Measurements from ENCODE around the gene MOB2. TPM values are rescaled to one million over a fixed set of nuclear protein-coding genes. Genes with fewer than 3 reads are reported as not detected.

MOB2 gene
- total RNA-seq, 1 donor from 2014 or later, result 38.2 TPM

- Histone ChIP-seq H3K27me3 (ENCODE audit: control insufficient read depth, insufficient read depth, low read length) (no peaks in the 10 kb centered on the region), H3K36me3 (ENCODE audit: control insufficient read depth, insufficient read depth, low read length) (no peaks in the 10 kb centered on the region), H3K4me3 (ENCODE audit: low read depth, low read length) (no peak overlapping the region)
- no peak for DNase-seq (ENCODE audit: low read depth)
- FAIRE-seq, result no peak
- no peak for TF ChIP-seq CTCF (IDR thresholded peaks at IDR 0.05; ENCODE audit: insufficient read depth, low read length, severe bottlenecking)
Measured at GRCh38 chr11:1443737-1444136, 42.8 kb downstream of the MOB2 start.

- no peaks in the 10 kb centered on the region for H3K36me3 ChIP-seq (ENCODE audit: control insufficient read depth, insufficient read depth, low read length)
- H3K4me3 ChIP-seq (ENCODE audit: low read depth, low read length), result no peak overlapping the region
- no peaks in the 10 kb centered on the region for H3K27me3 ChIP-seq (ENCODE audit: control insufficient read depth, insufficient read depth, low read length)
- TF ChIP-seq CTCF (IDR thresholded peaks at IDR 0.05; ENCODE audit: insufficient read depth, low read length, severe bottlenecking), result no peak
- DNase-seq (ENCODE audit: low read depth) (no peak), FAIRE-seq (no peak)
Measured at GRCh38 chr11:1442807-1443366, 43.7 kb downstream of the MOB2 start.

GRCh38 chr11:1442163-1442562 is 44.4 kb downstream of the MOB2 start:
- Histone ChIP-seq H3K36me3 (ENCODE audit: control insufficient read depth, insufficient read depth, low read length) (no peaks in the 10 kb centered on the region), H3K4me3 (ENCODE audit: low read depth, low read length) (no peak overlapping the region), H3K27me3 (ENCODE audit: control insufficient read depth, insufficient read depth, low read length) (no peaks in the 10 kb centered on the region)
- TF ChIP-seq CTCF (IDR thresholded peaks at IDR 0.05; ENCODE audit: insufficient read depth, low read length, severe bottlenecking), result no peak
- no peak for DNase-seq (ENCODE audit: low read depth)
- FAIRE-seq, result no peak

GRCh38 chr11:1440496-1440895 is 46.1 kb downstream of the MOB2 start:
- FAIRE-seq, result no peak
- no peak overlapping the region for H3K4me3 ChIP-seq (ENCODE audit: low read depth, low read length)
- TF ChIP-seq CTCF (IDR thresholded peaks at IDR 0.05; ENCODE audit: insufficient read depth, low read length, severe bottlenecking), result no peak
- DNase-seq (ENCODE audit: low read depth), result no peak
- no peaks in the 10 kb centered on the region for H3K27me3 ChIP-seq (ENCODE audit: control insufficient read depth, insufficient read depth, low read length)
- H3K36me3 ChIP-seq (ENCODE audit: control insufficient read depth, insufficient read depth, low read length), result no peaks in the 10 kb centered on the region

- DNase-seq (ENCODE audit: low read depth) (no peak), FAIRE-seq (no peak)
- Histone ChIP-seq H3K4me3 (ENCODE audit: low read depth, low read length) (no peak overlapping the region), H3K27me3 (ENCODE audit: control insufficient read depth, insufficient read depth, low read length) (no peaks in the 10 kb centered on the region), H3K36me3 (ENCODE audit: control insufficient read depth, insufficient read depth, low read length) (no peaks in the 10 kb centered on the region)
- no peak for TF ChIP-seq CTCF (IDR thresholded peaks at IDR 0.05; ENCODE audit: insufficient read depth, low read length, severe bottlenecking)
Measured at GRCh38 chr11:1440066-1440465, 46.5 kb downstream of the MOB2 start.

- no peaks in the 10 kb centered on the region for H3K36me3 ChIP-seq (ENCODE audit: control insufficient read depth, insufficient read depth, low read length)
- no peaks in the 10 kb centered on the region for H3K27me3 ChIP-seq (ENCODE audit: control insufficient read depth, insufficient read depth, low read length)
- no peak for FAIRE-seq
- DNase-seq (ENCODE audit: low read depth), result no peak
- H3K4me3 ChIP-seq (ENCODE audit: low read depth, low read length), result no peak overlapping the region
- no peak for TF ChIP-seq CTCF (IDR thresholded peaks at IDR 0.05; ENCODE audit: insufficient read depth, low read length, severe bottlenecking)
Measured at GRCh38 chr11:1439341-1439740, 47.2 kb downstream of the MOB2 start.
